GM10266 (cell line): ENCODE results near the gene FRAT2.

ENCODE experiments used
- DNase-seq: peaks from one replicate; pipeline ENCODE4 v3.0.0; 2012; ENCODE audit errors: extremely low spot score
- CTCF ChIP-seq: IDR thresholded peaks from 2 replicates; pipeline ENCODE4 v1.5.1; 2012; ENCODE audit warnings: mild to moderate bottlenecking, low read depth; ENCODE audit not compliant: control insufficient read depth, insufficient read depth; ENCODE audit errors: missing control alignments

The FRAT2 gene

GRCh38 chr10:97363071-97363470, 28.5 kb upstream of the FRAT2 start:
- DNase-seq = no peak
- no peak for TF ChIP-seq CTCF

- no peak for DNase-seq
- no peak for TF ChIP-seq CTCF
These were observed 27.9 kb upstream of the FRAT2 start for GRCh38 chr10:97362310-97363033.

- no peak for TF ChIP-seq CTCF
- DNase-seq = no peak
These were observed 27.0 kb upstream of the FRAT2 start for GRCh38 chr10:97361537-97361901.

- no peak for DNase-seq
- TF ChIP-seq CTCF = no peak
These were observed 26.4 kb upstream of the FRAT2 start for GRCh38 chr10:97360705-97361536.

GRCh38 chr10:97358781-97359180, 24.3 kb upstream of the FRAT2 start:
- DNase-seq = no peak

GRCh38 chr10:97358349-97358748, 23.8 kb upstream of the FRAT2 start:
- no peak for TF ChIP-seq CTCF
- DNase-seq = no peak

More at GRCh38 chr10:97358781-97359180, 24.3 kb upstream of the FRAT2 start:
- no peak for TF ChIP-seq CTCF

- no peak for DNase-seq
- no peak for TF ChIP-seq CTCF
These were observed 22.4 kb upstream of the FRAT2 start for GRCh38 chr10:97356918-97357317.
